Neuronal stem cell (in vitro differentiated cells): ENCODE data around the gene PFKFB4.

Source experiments
- DNase-seq: peaks from one replicate; pipeline ENCODE4 v3.0.0-alpha.2; 2013; ENCODE audit warnings: low spot score
- H2AFZ ChIP-seq: one replicate; pipeline ENCODE4 v1.6.1; 2013; ENCODE audit warnings: mild to moderate bottlenecking, low read length, inconsistent platforms
- H2AK5ac ChIP-seq: 2 replicates; pipeline ENCODE4 v1.6.1; 2013; ENCODE audit warnings: low read depth, mild to moderate bottlenecking, inconsistent platforms, low read length, moderate library complexity, mixed read lengths
- H2BK120ac ChIP-seq: 2 replicates; pipeline ENCODE4 v1.6.1; 2013; ENCODE audit warnings: low read depth, mild to moderate bottlenecking, inconsistent platforms, low read length, moderate library complexity, mixed read lengths
- H2BK12ac ChIP-seq: one replicate; pipeline ENCODE4 v1.6.1; 2013; ENCODE audit warnings: low read length, inconsistent platforms
- H2BK15ac ChIP-seq: 2 replicates; pipeline ENCODE4 v1.6.1; 2013; ENCODE audit warnings: mild to moderate bottlenecking, low read length, inconsistent platforms, mixed read lengths
- H2BK5ac ChIP-seq: one replicate; pipeline ENCODE4 v1.6.1; 2013; ENCODE audit warnings: inconsistent platforms, mild to moderate bottlenecking, low read length, moderate library complexity
- H3K14ac ChIP-seq: one replicate; pipeline ENCODE4 v1.6.1; 2013; ENCODE audit warnings: low read length, inconsistent platforms
- H3K18ac ChIP-seq: 2 replicates; pipeline ENCODE4 v1.6.1; 2013; ENCODE audit warnings: low read length, inconsistent platforms
- H3K23ac ChIP-seq: 2 replicates; pipeline ENCODE4 v1.6.1; 2013; ENCODE audit warnings: low read depth, mild to moderate bottlenecking, mixed read lengths, low read length, inconsistent platforms; ENCODE audit not compliant: poor library complexity
- H3K27ac ChIP-seq: replicated peaks from 3 replicates; pipeline ENCODE4 v1.5.1; 2013; ENCODE audit warnings: low read length, inconsistent platforms
- H3K27me3 ChIP-seq, 3 experiments: 2 replicates each; pipeline ENCODE4 v1.6.1; 2013; ENCODE audit warnings: low read length in 3 of 3, mild to moderate bottlenecking in 2 of 3, inconsistent platforms in 1 of 3, low read depth in 1 of 3, mixed read lengths in 1 of 3, moderate library complexity in 1 of 3; ENCODE audit not compliant: control insufficient read depth in 3 of 3, insufficient read depth in 3 of 3
- H3K36me3 ChIP-seq, 2 donors: replicated peaks in 1 of 2; 2 replicates each; pipeline ENCODE4 v1.6.1; 2013; ENCODE audit warnings: low read length in 2 of 2; ENCODE audit not compliant: control insufficient read depth in 2 of 2, insufficient read depth in 2 of 2
- H3K4ac ChIP-seq: 2 replicates; pipeline ENCODE4 v1.6.1; 2013; ENCODE audit warnings: inconsistent platforms, mild to moderate bottlenecking, low read length, moderate library complexity
- H3K4me1 ChIP-seq, 2 donors: 1 replicate in 1 of 2; 2 replicates in 1 of 2; pipeline ENCODE4 v1.6.1; 2013; ENCODE audit warnings: low read length in 2 of 2, low read depth in 1 of 2; ENCODE audit not compliant: control insufficient read depth in 2 of 2, insufficient read depth in 1 of 2
- H3K4me2 ChIP-seq: one replicate; pipeline ENCODE4 v1.6.1; 2013; ENCODE audit warnings: mild to moderate bottlenecking, low read length, inconsistent platforms; ENCODE audit not compliant: insufficient read depth, poor library complexity, severe bottlenecking
- H3K4me3 ChIP-seq, 2 donors: 2 replicates each; pipeline ENCODE4 v1.5.1; 2013; ENCODE audit warnings: low read length in 2 of 2, mild to moderate bottlenecking in 2 of 2, inconsistent platforms in 1 of 2, moderate library complexity in 1 of 2
- H3K79me1 ChIP-seq: one replicate; pipeline ENCODE4 v1.6.1; 2013; ENCODE audit warnings: low read depth, mild to moderate bottlenecking, inconsistent platforms, low read length, moderate library complexity
- H3K9ac ChIP-seq: one replicate; pipeline ENCODE4 v1.6.1; 2013; ENCODE audit warnings: mild to moderate bottlenecking, low read depth, low read length, inconsistent platforms; ENCODE audit not compliant: poor library complexity
- H3K9me3 ChIP-seq, 2 donors: replicated peaks in 1 of 2; 2 replicates each; pipeline versions ENCODE3 to v1.6.1; 2013; ENCODE audit warnings: low read length in 2 of 2, mild to moderate bottlenecking in 2 of 2, inconsistent platforms in 1 of 2, low read depth in 1 of 2, mixed read lengths in 1 of 2, moderate library complexity in 1 of 2; ENCODE audit not compliant: control insufficient read depth in 2 of 2, insufficient read depth in 1 of 2
- H4K8ac ChIP-seq: one replicate; pipeline ENCODE4 v1.6.1; 2013; ENCODE audit warnings: low read depth, mild to moderate bottlenecking, inconsistent platforms, low read length, moderate library complexity
- H4K91ac ChIP-seq: one replicate; pipeline ENCODE4 v1.6.1; 2013; ENCODE audit warnings: low read length, low read depth, mild to moderate bottlenecking, inconsistent platforms; ENCODE audit not compliant: poor library complexity
- WGBS, 2 donors: extraction: QIAGEN DNeasy Blood & Tissue Kit; methylation state at CpG; one replicate each; pipeline ENCODE4 v1.1.7; 2013; ENCODE audit warnings: missing lambda C conversion rate in 2 of 2, mixed read lengths in 1 of 2; ENCODE audit not compliant: insufficient read length in 2 of 2, insufficient replicate concordance in 1 of 2; ENCODE audit errors: extremely low coverage in 2 of 2; 5-methylcytosine and 5-hydroxymethylcytosine counted together

Gene PFKFB4

DNA sequence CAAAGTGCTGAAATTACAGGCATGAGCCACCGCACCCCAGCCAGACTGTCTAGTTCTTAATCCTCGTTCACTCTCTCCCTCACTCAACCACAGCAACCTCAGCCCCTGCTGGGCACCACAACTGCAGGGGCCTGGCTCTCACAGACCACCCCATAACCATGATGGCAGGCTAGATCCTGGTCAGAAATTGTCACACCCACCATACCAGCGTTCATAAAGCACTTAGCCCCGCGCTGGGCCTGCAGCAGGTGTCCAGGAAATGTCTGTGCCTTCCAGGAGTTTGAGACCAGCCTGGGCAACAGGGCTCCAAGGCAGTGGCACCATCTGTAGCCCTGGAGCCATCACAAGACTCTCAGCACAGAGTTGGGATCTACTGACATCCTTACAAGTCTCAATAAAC lies 54.5 kb downstream of the PFKFB4 start:
- H2BK120ac ChIP-seq, result no peak overlapping the region
- no peak overlapping the region for H4K91ac ChIP-seq
- H3K23ac ChIP-seq, result peak overlapping the region; percentile 49
- no peak overlapping the region for H2AFZ ChIP-seq
- H2BK12ac ChIP-seq, result no peak overlapping the region
- no peak overlapping the region for H3K4ac ChIP-seq
- no peak overlapping the region for H3K4me3 ChIP-seq
- DNase-seq, result no peak
- peaks cover 0 to 9% of the 10 kb centered on the region in 2 donors for H3K9me3 ChIP-seq
- no peaks in the 10 kb centered on the region for H3K27me3 ChIP-seq
- no peaks in the 10 kb centered on the region for H3K79me1 ChIP-seq
- H2BK5ac ChIP-seq, result no peak overlapping the region
- WGBS, 2 donors, result no CpG with 5 or more reads among the region's 5 CpGs
- no peak overlapping the region for H3K27ac ChIP-seq
- no peak overlapping the region for H2AK5ac ChIP-seq
- no peak overlapping the region for H3K4me2 ChIP-seq
- H4K8ac ChIP-seq, result no peak overlapping the region
- H3K14ac ChIP-seq, result no peak overlapping the region
- no peak overlapping the region for H3K9ac ChIP-seq
- peaks cover 5 to 33% of the 10 kb centered on the region in 2 donors for H3K36me3 ChIP-seq
- H3K18ac ChIP-seq, result peak overlapping the region; percentile 53
- H3K4me1 ChIP-seq, result peaks cover 15 to 18% of the 10 kb centered on the region in 2 donors
- H2BK15ac ChIP-seq, result no peak overlapping the region

DNA sequence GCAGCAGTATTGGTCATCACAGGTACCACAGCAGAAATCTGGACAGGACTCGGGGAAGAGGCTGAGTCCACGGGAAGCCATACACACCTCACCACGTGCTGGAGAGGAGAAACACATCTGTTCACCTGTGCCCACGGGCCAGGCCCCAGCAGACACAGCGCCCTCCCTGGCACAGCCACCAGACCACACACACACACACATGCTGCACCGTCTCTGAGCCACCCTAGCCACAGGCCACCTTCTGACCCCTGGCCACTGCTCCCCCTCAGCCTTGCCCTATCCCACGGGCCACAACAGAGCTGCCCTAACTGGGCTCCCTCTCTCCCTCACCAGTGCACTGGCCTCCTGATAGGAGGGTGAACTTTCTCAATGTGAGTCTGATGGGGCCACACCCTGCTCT lies 55.4 kb downstream of the PFKFB4 start:
- Histone ChIP-seq H3K14ac (no peak overlapping the region), H2BK120ac (no peak overlapping the region), H3K9ac (no peak overlapping the region), H2BK15ac (no peak overlapping the region), H2AFZ (no peak overlapping the region), H3K27me3 (no peaks in the 10 kb centered on the region), H3K79me1 (no peaks in the 10 kb centered on the region), H3K4me2 (no peak overlapping the region), H2BK5ac (no peak overlapping the region), H2BK12ac (no peak overlapping the region), H3K27ac (no peak overlapping the region), H4K91ac (no peak overlapping the region), H3K4me3 (no peak overlapping the region), H4K8ac (no peak overlapping the region), H3K36me3 (peaks cover 5 to 35% of the 10 kb centered on the region in 2 donors), H2AK5ac (no peak overlapping the region), H3K18ac (no peak overlapping the region), H3K4ac (no peak overlapping the region), H3K9me3 (peaks cover 0 to 9% of the 10 kb centered on the region in 2 donors), H3K4me1 (peaks cover 15 to 18% of the 10 kb centered on the region in 2 donors), H3K23ac (no peak overlapping the region)
- no peak for DNase-seq
- no CpG with 5 or more reads among the region's 7 CpGs for whole genome bisulfite sequencing, 2 donors

DNA sequence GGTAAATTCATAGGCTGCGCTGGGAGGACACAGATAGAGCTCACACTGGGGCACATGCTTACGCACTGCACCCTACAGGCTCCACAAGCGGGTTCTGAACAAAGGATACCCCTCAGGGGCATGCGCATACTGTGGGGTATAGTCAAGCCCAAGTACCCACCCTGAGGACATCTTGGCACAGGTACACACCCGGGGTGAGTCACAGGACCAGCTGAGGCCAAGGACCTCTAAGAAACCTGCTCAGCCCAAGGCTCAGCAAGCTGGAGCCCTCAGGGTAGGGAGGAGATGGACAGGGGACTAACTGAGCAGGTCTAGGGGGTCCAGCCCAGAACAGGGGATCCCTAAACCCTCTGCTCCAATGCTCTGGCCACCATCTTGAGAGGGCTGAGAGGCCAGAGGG lies 55.9 kb downstream of the PFKFB4 start:
- WGBS, 2 donors, result no CpG with 5 or more reads among the region's 5 CpGs
- Histone ChIP-seq H3K14ac (no peak overlapping the region), H3K79me1 (no peaks in the 10 kb centered on the region), H3K4me2 (no peak overlapping the region), H4K8ac (no peak overlapping the region), H2AK5ac (no peak overlapping the region), H2BK12ac (no peak overlapping the region), H3K9me3 (peaks cover 0 to 9% of the 10 kb centered on the region in 2 donors), H3K23ac (no peak overlapping the region), H3K27me3 (no peaks in the 10 kb centered on the region), H3K4me1 (peaks cover 15 to 18% of the 10 kb centered on the region in 2 donors), H3K9ac (no peak overlapping the region), H3K36me3 (peaks cover 5 to 36% of the 10 kb centered on the region in 2 donors), H2AFZ (no peak overlapping the region), H2BK120ac (no peak overlapping the region), H2BK15ac (no peak overlapping the region), H3K4ac (no peak overlapping the region), H3K18ac (no peak overlapping the region), H2BK5ac (peak overlapping the region; percentile 2), H3K4me3 (no peak overlapping the region), H4K91ac (no peak overlapping the region), H3K27ac (no peak overlapping the region)
- no peak for DNase-seq

DNA sequence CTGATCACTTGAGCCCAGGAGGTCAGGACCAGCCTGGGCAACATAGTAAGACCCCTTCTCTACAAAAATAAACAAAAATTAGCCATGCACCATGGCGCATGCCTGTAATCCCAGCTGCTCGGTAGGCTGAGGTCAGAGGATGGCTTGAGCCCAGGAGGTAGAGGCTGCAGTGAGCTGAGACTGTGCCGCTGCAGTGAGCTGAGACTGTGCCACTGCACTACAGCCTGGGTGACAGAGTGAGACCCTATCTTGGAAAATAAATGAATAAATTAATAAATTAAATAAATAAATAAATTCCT lies 63.5 kb downstream of the PFKFB4 start:
- H2BK15ac ChIP-seq, result no peak overlapping the region
- no peak for DNase-seq
- WGBS, 2 donors, result no CpG with 5 or more reads among the region's 3 CpGs
- H3K9me3 ChIP-seq, result peaks cover 0 to under 1% of the 10 kb centered on the region in 2 donors
- H3K9ac ChIP-seq, result no peak overlapping the region
- no peak overlapping the region for H3K4me2 ChIP-seq
- H3K27ac ChIP-seq, result no peak overlapping the region
- H3K4me3 ChIP-seq, result no peak overlapping the region
- H3K27me3 ChIP-seq, result no peaks in the 10 kb centered on the region
- H2BK12ac ChIP-seq, result no peak overlapping the region
- no peak overlapping the region for H3K4ac ChIP-seq
- H2AK5ac ChIP-seq, result no peak overlapping the region
- no peak overlapping the region for H2BK5ac ChIP-seq
- H4K91ac ChIP-seq, result no peak overlapping the region
- no peak overlapping the region for H4K8ac ChIP-seq
- no peak overlapping the region for H3K14ac ChIP-seq
- H3K23ac ChIP-seq, result no peak overlapping the region
- no peak overlapping the region for H3K18ac ChIP-seq
- H3K79me1 ChIP-seq, result no peaks in the 10 kb centered on the region
- no peak overlapping the region for H2AFZ ChIP-seq
- peaks cover 2 to 40% of the 10 kb centered on the region in 2 donors for H3K36me3 ChIP-seq
- no peaks in the 10 kb centered on the region for H3K4me1 ChIP-seq
- H2BK120ac ChIP-seq, result no peak overlapping the region
